Measurements from ENCODE around the gene TUBA1B.

The TUBA1B gene

DNA sequence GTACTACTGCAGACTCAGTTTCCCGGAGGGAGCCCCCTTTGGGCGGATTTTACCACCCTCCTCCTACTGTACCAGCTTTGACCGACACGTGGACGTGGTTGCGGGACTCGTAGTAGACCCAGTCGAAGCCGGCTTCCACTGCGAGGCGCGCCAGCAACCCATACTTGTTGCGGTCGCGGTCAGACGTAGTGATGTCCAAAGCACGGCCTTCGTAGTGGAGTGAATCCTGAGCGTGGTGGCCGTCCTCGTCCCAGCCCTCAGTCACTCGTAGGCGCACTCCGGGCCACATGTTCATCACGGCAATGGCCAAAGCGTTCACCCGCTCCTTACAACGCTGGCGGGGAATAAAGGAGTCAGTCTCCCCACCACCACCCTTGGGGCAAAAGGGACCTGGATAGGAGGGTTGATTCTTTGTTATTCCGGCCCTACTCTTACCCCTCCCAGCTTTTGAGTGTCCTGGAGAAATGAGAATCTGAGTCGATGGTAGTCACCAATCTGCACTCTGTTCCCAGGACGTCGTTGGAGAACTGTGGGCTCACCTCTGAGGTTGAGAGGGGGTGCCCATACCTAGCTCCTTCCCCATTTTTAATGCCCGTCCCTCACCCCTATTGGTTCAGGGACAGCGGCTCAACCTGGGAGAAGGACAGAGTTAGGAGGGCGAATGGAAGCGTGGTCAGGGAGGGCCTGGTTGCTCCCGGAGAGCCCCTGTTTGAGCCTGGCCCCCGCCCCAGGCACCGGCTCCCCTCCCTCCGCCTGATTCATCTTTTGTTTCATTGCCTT lies 39.9 kb downstream of the TUBA1B start:
- Histone ChIP-seq H3F3A (ENCODE audit: insufficient read depth) (no peaks in the 10 kb centered on the region), H3K9me2 (replicated peaks; ENCODE audit: insufficient read depth, low read length) (no peaks in the 10 kb centered on the region), H3K9ac (ENCODE audit: low read length) (no peak overlapping the region), H4K20me1 (ENCODE audit: low read depth, low read length) (no peaks in the 10 kb centered on the region), H3K4me3 (ENCODE audit: insufficient read depth, low read length, poor library complexity, severe bottlenecking) (no peak overlapping the region), H3K27ac (ENCODE audit: low read depth, low read length) (no peak overlapping the region), H3K9me3 (ENCODE audit: insufficient read depth, low read length) (no peaks in the 10 kb centered on the region), H3K27me3 (ENCODE audit: low read length) (no peaks in the 10 kb centered on the region), H3K4me2 (ENCODE audit: low read depth, low read length, poor library complexity, severe bottlenecking) (no peak overlapping the region), H2AFZ (ENCODE audit: low read depth, low read length, severe bottlenecking) (no peak overlapping the region), H3K79me2 (ENCODE audit: insufficient read depth, low read length) (no peaks in the 10 kb centered on the region), H3K36me3 (ENCODE audit: low read length) (no peaks in the 10 kb centered on the region)
- no peak for TF ChIP-seq CTCF (IDR thresholded peaks at IDR 0.05; ENCODE audit: insufficient read depth, low read length, poor library complexity, severe bottlenecking)
- no peak for TF ChIP-seq EZH2phosphoT487 (conservative IDR thresholded peaks at IDR 0.05; ENCODE audit: low read length)

- Histone ChIP-seq H4K20me1 (ENCODE audit: low read depth, low read length) (no peaks in the 10 kb centered on the region), H3K9me3 (ENCODE audit: insufficient read depth, low read length) (no peaks in the 10 kb centered on the region), H3K79me2 (ENCODE audit: insufficient read depth, low read length) (no peaks in the 10 kb centered on the region), H3K4me3 (ENCODE audit: insufficient read depth, low read length, poor library complexity, severe bottlenecking) (no peak overlapping the region), H3K9me2 (replicated peaks; ENCODE audit: insufficient read depth, low read length) (no peaks in the 10 kb centered on the region), H3F3A (ENCODE audit: insufficient read depth) (no peaks in the 10 kb centered on the region), H3K36me3 (ENCODE audit: low read length) (no peaks in the 10 kb centered on the region), H3K4me2 (ENCODE audit: low read depth, low read length, poor library complexity, severe bottlenecking) (peak overlapping the region; percentile 8), H2AFZ (ENCODE audit: low read depth, low read length, severe bottlenecking) (no peak overlapping the region), H3K27ac (ENCODE audit: low read depth, low read length) (no peak overlapping the region), H3K27me3 (ENCODE audit: low read length) (no peaks in the 10 kb centered on the region), H3K9ac (ENCODE audit: low read length) (no peak overlapping the region)
- TF ChIP-seq EZH2phosphoT487 (conservative IDR thresholded peaks at IDR 0.05; ENCODE audit: low read length) (0 out of 2 replicates have a peak, but pooled peaks have one; percentile 71), CTCF (IDR thresholded peaks at IDR 0.05; ENCODE audit: insufficient read depth, low read length, poor library complexity, severe bottlenecking) (peak; percentile 40)
These were observed 41.1 kb downstream of the TUBA1B start for GRCh38 chr12:49089821-49090773.

- H3K36me3 ChIP-seq (ENCODE audit: low read length) = no peaks in the 10 kb centered on the region
- H3F3A ChIP-seq (ENCODE audit: insufficient read depth) = no peaks in the 10 kb centered on the region
- no peaks in the 10 kb centered on the region for H4K20me1 ChIP-seq (ENCODE audit: low read depth, low read length)
- no peak overlapping the region for H3K4me3 ChIP-seq (ENCODE audit: insufficient read depth, low read length, poor library complexity, severe bottlenecking)
- no peaks in the 10 kb centered on the region for H3K27me3 ChIP-seq (ENCODE audit: low read length)
- no peaks in the 10 kb centered on the region for H3K79me2 ChIP-seq (ENCODE audit: insufficient read depth, low read length)
- TF ChIP-seq CTCF (IDR thresholded peaks at IDR 0.05; ENCODE audit: insufficient read depth, low read length, poor library complexity, severe bottlenecking) = no peak
- no peak for TF ChIP-seq EZH2phosphoT487 (conservative IDR thresholded peaks at IDR 0.05; ENCODE audit: low read length)
- no peaks in the 10 kb centered on the region for H3K9me2 ChIP-seq (replicated peaks; ENCODE audit: insufficient read depth, low read length)
- H3K9me3 ChIP-seq (ENCODE audit: insufficient read depth, low read length) = no peaks in the 10 kb centered on the region
- no peak overlapping the region for H3K4me2 ChIP-seq (ENCODE audit: low read depth, low read length, poor library complexity, severe bottlenecking)
- H2AFZ ChIP-seq (ENCODE audit: low read depth, low read length, severe bottlenecking) = no peak overlapping the region
- H3K27ac ChIP-seq (ENCODE audit: low read depth, low read length) = no peak overlapping the region
- H3K9ac ChIP-seq (ENCODE audit: low read length) = no peak overlapping the region
These were observed 42.3 kb downstream of the TUBA1B start for GRCh38 chr12:49088932-49089330.

All from SU-DHL-6 (cell line).